IMR-90 (cell line): Measurements from ENCODE around the gene TMED4. TPM values are rescaled to one million over a fixed set of nuclear protein-coding genes. Genes with fewer than 3 reads are reported as not detected.
A peak's percentile ranks its signal among the peaks of the same experiment; 100 is the strongest.

Experiments
- ATAC-seq: fragments of 200-7000 bp; cut with Tn5 transposase; 2 replicates; pipeline ENCODE4 v1.9.1; 2020; ENCODE audit warnings: low read depth, mild to moderate bottlenecking, moderate library complexity
- BruUV-seq: library from RNA; stranded (reverse); fragments of 400-500 nt; replicated peaks from 2 replicates; lab custom pipeline; 2021; lab: Mats Ljungman, UMichigan
- CTCF ChIA-PET: fragments of 300-600 bp; formaldehyde crosslinking; extraction: SDS; loops from one replicate; lab custom pipeline; 2021; ENCODE audit warnings: antibody characterized with exemption; lab: Yijun Ruan, JAX
- POLR2A ChIA-PET: fragments of 300-600 bp; sonication (Branson Sonifier 250); formaldehyde crosslinking; loops from one replicate; lab custom pipeline; 2022; ENCODE audit warnings: antibody characterized with exemption; ENCODE audit not compliant: unreplicated experiment; lab: Charles Lee
- DNase-seq: peaks from one replicate; pipeline ENCODE4 v3.0.0; 2013
- H2AFZ ChIP-seq: replicated peaks from 2 replicates; pipeline ENCODE3; 2013; ENCODE audit warnings: low read length, mild to moderate bottlenecking; ENCODE audit not compliant: poor library complexity
- H2AK5ac ChIP-seq: 2 replicates; pipeline ENCODE4 v1.6.1; 2013; ENCODE audit warnings: low read depth, low read length, inconsistent platforms
- H2AK9ac ChIP-seq: replicated peaks from 2 replicates; pipeline ENCODE3; 2013; ENCODE audit warnings: mild to moderate bottlenecking, low read depth, low read length, moderate library complexity; ENCODE audit not compliant: poor library complexity
- H2BK120ac ChIP-seq: 2 replicates; pipeline ENCODE4 v1.6.1; 2013; ENCODE audit warnings: low read depth, low read length, inconsistent platforms
- H2BK15ac ChIP-seq: 3 replicates; pipeline ENCODE4 v1.6.1; 2013; ENCODE audit warnings: low read depth, low read length, inconsistent platforms
- H2BK20ac ChIP-seq: 2 replicates; pipeline ENCODE4 v1.6.1; 2013; ENCODE audit warnings: low read depth, mild to moderate bottlenecking, inconsistent platforms, low read length, moderate library complexity
- H2BK5ac ChIP-seq: 2 replicates; pipeline ENCODE4 v1.6.1; 2013; ENCODE audit warnings: mild to moderate bottlenecking, low read depth, low read length, inconsistent platforms; ENCODE audit not compliant: poor library complexity, severe bottlenecking
- H3K14ac ChIP-seq: replicated peaks from 2 replicates; pipeline ENCODE4 v1.6.1; 2013; ENCODE audit warnings: low read depth, low read length, inconsistent platforms
- H3K18ac ChIP-seq: 2 replicates; pipeline ENCODE4 v1.6.1; 2013; ENCODE audit warnings: low read depth, low read length, control low read depth
- H3K23ac ChIP-seq: 2 replicates; pipeline ENCODE4 v1.6.1; 2013; ENCODE audit warnings: low read depth, low read length, inconsistent platforms
- H3K27ac ChIP-seq: 2 replicates; pipeline ENCODE4 v1.5.1; 2013; ENCODE audit warnings: mild to moderate bottlenecking, control low read depth, low read length; ENCODE audit not compliant: insufficient read depth
- H3K27me3 ChIP-seq: 2 replicates; pipeline ENCODE4 v1.6.1; 2013; ENCODE audit warnings: low read length; ENCODE audit not compliant: control insufficient read depth, insufficient read depth
- H3K36me3 ChIP-seq: 2 replicates; pipeline ENCODE4 v1.6.1; 2013; ENCODE audit warnings: low read length, mixed read lengths; ENCODE audit not compliant: control insufficient read depth, insufficient read depth
- H3K4ac ChIP-seq: 2 replicates; pipeline ENCODE4 v1.6.1; 2013; ENCODE audit warnings: low read depth, low read length, inconsistent platforms
- H3K4me1 ChIP-seq: 2 replicates; pipeline ENCODE4 v1.6.1; 2013; ENCODE audit warnings: low read length, mixed read lengths; ENCODE audit not compliant: control insufficient read depth, insufficient read depth
- H3K4me2 ChIP-seq: 2 replicates; pipeline ENCODE4 v1.6.1; 2013; ENCODE audit warnings: low read depth, mild to moderate bottlenecking, control low read depth, low read length, moderate library complexity
- H3K4me3 ChIP-seq: 2 replicates; pipeline ENCODE4 v1.5.1; 2013; ENCODE audit warnings: low read depth, mild to moderate bottlenecking, control low read depth, low read length, moderate library complexity; ENCODE audit not compliant: insufficient read depth
- H3K56ac ChIP-seq: 2 replicates; pipeline ENCODE4 v1.6.1; 2013; ENCODE audit warnings: low read length, inconsistent platforms; ENCODE audit not compliant: insufficient read depth; ENCODE audit errors: extremely low read depth
- H3K79me1 ChIP-seq, 2 experiments: 2 replicates each; pipeline ENCODE4 v1.6.1; 2013; ENCODE audit warnings: low read length in 2 of 2, inconsistent platforms in 1 of 2, low read depth in 1 of 2
- H3K9ac ChIP-seq: 2 replicates; pipeline ENCODE4 v1.6.1; 2013; ENCODE audit warnings: low read depth, low read length, control low read depth
- H3K9me1 ChIP-seq: 2 replicates; pipeline ENCODE4 v1.6.1; 2013; ENCODE audit warnings: low read length, inconsistent platforms; ENCODE audit not compliant: insufficient read depth
- H3K9me3 ChIP-seq: 2 replicates; pipeline ENCODE4 v1.6.1; 2013; ENCODE audit warnings: low read length; ENCODE audit not compliant: control insufficient read depth, insufficient read depth
- H4K20me1 ChIP-seq: 2 replicates; pipeline ENCODE4 v1.6.1; 2013; ENCODE audit warnings: low read length, inconsistent platforms; ENCODE audit not compliant: insufficient read depth
- H4K5ac ChIP-seq: 2 replicates; pipeline ENCODE4 v1.6.1; 2013; ENCODE audit warnings: mild to moderate bottlenecking, low read depth, low read length, control low read depth
- H4K8ac ChIP-seq, 2 experiments: 2 replicates each; pipeline ENCODE4 v1.6.1; 2013; ENCODE audit warnings: low read depth in 2 of 2, low read length in 2 of 2, control low read depth in 1 of 2, inconsistent platforms in 1 of 2
- H4K91ac ChIP-seq: 2 replicates; pipeline ENCODE4 v1.6.1; 2013; ENCODE audit warnings: low read depth, low read length, inconsistent platforms; ENCODE audit not compliant: insufficient read depth
- BHLHE40 ChIP-seq: fragments of 150-350 bp; IDR thresholded peaks from 2 replicates; pipeline ENCODE4 v1.6.1; 2016; ENCODE audit warnings: mild to moderate bottlenecking, low read depth, low read length
- CEBPB ChIP-seq: IDR thresholded peaks from 2 replicates; pipeline ENCODE4 v1.6.1; 2012; ENCODE audit warnings: low read depth, low read length, improper control_type of control experiment
- FOS ChIP-seq: fragments of 150-350 bp; IDR thresholded peaks from 2 replicates; pipeline ENCODE4 v1.6.1; 2016; ENCODE audit warnings: low read depth, low read length
- MAFK ChIP-seq: IDR thresholded peaks from 2 replicates; pipeline ENCODE4 v1.6.1; 2012; ENCODE audit warnings: low read depth, low read length, improper control_type of control experiment
- MAZ ChIP-seq: IDR thresholded peaks from 2 replicates; pipeline ENCODE4 v1.6.1; 2012; ENCODE audit warnings: low read depth, mild to moderate bottlenecking, low read length, improper control_type of control experiment, moderate library complexity, borderline replicate concordance
- NFE2L2 ChIP-seq: fragments of 150-350 bp; IDR thresholded peaks from 2 replicates; pipeline ENCODE4 v1.6.1; 2016; ENCODE audit warnings: low read depth, mild to moderate bottlenecking, low read length
- POLR2A ChIP-seq: IDR thresholded peaks from 2 replicates; pipeline ENCODE4 v1.6.1; 2012; ENCODE audit warnings: mild to moderate bottlenecking, low read depth, low read length
- RCOR1 ChIP-seq: IDR thresholded peaks from 2 replicates; pipeline ENCODE4 v1.6.1; 2012; ENCODE audit warnings: mild to moderate bottlenecking, low read length, improper control_type of control experiment; ENCODE audit not compliant: insufficient replicate concordance
- WGBS, 2 experiments: methylation state at CpG; one replicate each; pipeline versions ENCODE4 v1.1.5 to v1.1.7; 2013; ENCODE audit warnings: missing lambda C conversion rate in 2 of 2; ENCODE audit not compliant: insufficient read length in 1 of 2; ENCODE audit errors: extremely low coverage in 2 of 2; 5-methylcytosine and 5-hydroxymethylcytosine counted together
- dilution Hi-C: fragments of 300-500 bp; cut with HindIII; formaldehyde crosslinking; loops from one replicate; pipeline ENCODE4 v1.14.3; 2018; ENCODE audit warnings: low sequenced_read_pairs; ENCODE audit not compliant: unreplicated experiment
- in situ Hi-C: fragments of 300-500 bp; cut with MboI; formaldehyde crosslinking; loops from 3 replicates; pipeline ENCODE4 v1.14.3; 2019; ENCODE audit warnings: low sequenced_read_pairs, inconsistent platforms, mixed read lengths
- intact Hi-C: fragments of 100-400 bp; cut with micrococcal nuclease; formaldehyde crosslinking; loops from 2 replicates; pipeline ENCODE4 v1.10.0; 2022
- polyA plus RNA-seq, 3 experiments: library from polyadenylated mRNA; depleted of rRNA; stranded (reverse); fragments of >200 nt; gene quantifications; 2 replicates each; pipeline ENCODE4 v1.2.3, GENCODE V29; 2012; ENCODE audit warnings: low replicate concordance in 1 of 3
- total RNA-seq: library from RNA; depleted of rRNA; stranded (reverse); fragments of >200 nt; gene quantifications from 2 replicates; pipeline ENCODE4 v1.2.3, GENCODE V29; 2012

The TMED4 gene
- total and polyA plus RNA-seq, 2 of the 4 experiments (the other 2 are of a cell fraction), result 58.6 to 92.7 TPM

GRCh38 chr7:44541876-44542610 is 40.0 kb downstream of the TMED4 start:
- ChIA-PET CTCF (interaction anchor here (1.0 to 1.4 kb wide), 2 partner anchors 8 to 51 kb away, joined by 3 to 4 read pairs; no protein-coding TSS in a partner anchor), POLR2A (no interaction called here)
- H4K20me1 ChIP-seq, result no peaks in the 10 kb centered on the region
- WGBS, 2 experiments, result 63% methylated on average over 1 of the region's 6 CpGs; no CpG with 5 or more reads in 1 of the 2 experiments
- no peak overlapping the region for H2BK5ac ChIP-seq
- no peak overlapping the region for H3K56ac ChIP-seq
- H3K4me2 ChIP-seq, result no peak overlapping the region
- no peak overlapping the region for H3K23ac ChIP-seq
- peaks cover 8% of the 10 kb centered on the region for H3K4me1 ChIP-seq
- H4K8ac ChIP-seq, result no peak overlapping the region
- no peak overlapping the region for H2BK20ac ChIP-seq
- no peak overlapping the region for H2AK9ac ChIP-seq
- H3K79me1 ChIP-seq, result no peaks in the 10 kb centered on the region
- H3K36me3 ChIP-seq, result no peaks in the 10 kb centered on the region
- no peak overlapping the region for H3K4me3 ChIP-seq
- no peak overlapping the region for H2BK120ac ChIP-seq
- peaks cover 10% of the 10 kb centered on the region for H3K9me1 ChIP-seq
- dilution Hi-C loops (no loop called here), intact Hi-C loops (no loop called here), in situ Hi-C loops (no loop called here)
- H2AK5ac ChIP-seq, result peak overlapping the region; percentile 51
- TF ChIP-seq BHLHE40 (no peak), CEBPB (no peak), NFE2L2 (no peak), FOS (no peak), POLR2A (no peak), RCOR1 (no peak), MAFK (no peak), MAZ (no peak)
- no peak overlapping the region for H3K14ac ChIP-seq
- H4K5ac ChIP-seq, result no peak overlapping the region
- H3K27me3 ChIP-seq, result peaks cover 2% of the 10 kb centered on the region; the same call in 1 of the 2 replicates
- DNase-seq (no peak), ATAC-seq (no peak)
- H3K4ac ChIP-seq, result no peak overlapping the region
- H3K9me3 ChIP-seq, result no peaks in the 10 kb centered on the region
- no peak overlapping the region; the same call in 1 of the 2 replicates for H3K18ac ChIP-seq
- H3K27ac ChIP-seq, result no peak overlapping the region
- no peak overlapping the region for H3K9ac ChIP-seq
- no peak overlapping the region for H4K91ac ChIP-seq
- H2BK15ac ChIP-seq, result no peak overlapping the region
- H2AFZ ChIP-seq, result no peak overlapping the region
- BruUV-seq, result no TSS peak
